Left lung (tissue), 10 donors: ENCODE measurements around the gene GNA12. TPM values are rescaled to one million over a fixed set of nuclear protein-coding genes. Genes with fewer than 3 reads are reported as not detected.
A peak's percentile ranks its signal among the peaks of the same experiment; 100 is the strongest.

Source experiments
- ATAC-seq: fragments of 200-7000 bp; cut with Tn5 transposase; one replicate; pipeline ENCODE4 v1.9.1; 2020; ENCODE audit warnings: moderate library complexity
- DNase-seq, 4 donors: peaks; one replicate each; pipeline ENCODE4 v3.0.0-alpha.2; 2013 to 2020
- H3K27ac ChIP-seq, 2 donors: fragments of 200-600 bp; sonication (generic) in 1 of 2; one replicate each; pipeline versions ENCODE4 v1.5.0 to v1.8.0; 2020 to 2021
- H3K27me3 ChIP-seq, 2 donors: fragments of 200-600 bp; sonication (generic) in 1 of 2; one replicate each; pipeline versions ENCODE4 v1.5.0 to v1.8.0; 2020 to 2021
- H3K36me3 ChIP-seq, 2 donors: fragments of 200-600 bp; sonication (generic) in 1 of 2; one replicate each; pipeline versions ENCODE4 v1.5.0 to v1.8.0; 2020 to 2021
- H3K4me1 ChIP-seq, 2 donors: fragments of 200-600 bp; one replicate each; pipeline ENCODE4 v1.8.0; 2021
- H3K4me3 ChIP-seq, 2 donors: fragments of 200-600 bp; sonication (generic) in 1 of 2; one replicate each; pipeline versions ENCODE4 v1.5.0 to v1.8.0; 2020 to 2021; ENCODE audit warnings: mild to moderate bottlenecking in 1 of 2
- H3K9me3 ChIP-seq, 2 donors: fragments of 200-600 bp; sonication (generic) in 1 of 2; one replicate each; pipeline versions ENCODE4 v1.5.0 to v1.8.0; 2020 to 2021
- CTCF ChIP-seq, 2 donors: fragments of 200-600 bp; sonication (generic) in 1 of 2; IDR thresholded peaks; one replicate each; pipeline versions ENCODE4 v1.5.0 to v1.8.0; 2021; ENCODE audit warnings: antibody characterized with exemption in 2 of 2
- intact Hi-C, 2 donors: fragments of 100-400 bp; cut with DNase I; formaldehyde crosslinking; loops; one replicate each; pipeline versions ENCODE4 v1.11.2 to v1.14.2; 2022
- polyA plus RNA-seq, 6 donors: library from polyadenylated mRNA; unstranded; fragments of 120-200 nt; gene quantifications; one replicate each; pipeline ENCODE4 v1.2.1, GENCODE V29; 2013; ENCODE audit not compliant: insufficient read length in 6 of 6
- total RNA-seq, 2 donors: library from RNA; stranded (reverse); fragmentation: NEBNext Ultra II Directional; extraction: Animal tissue kit (Norgen Biotek cat#: 25700); gene quantifications; one replicate each; pipeline ENCODE4 v1.2.1, GENCODE V29; 2021
- donor health status: DM: no; HTN: yes; CAD: no.
- donor health status: DM: no; HTN: no; CAD: no.

GNA12 gene
- total and polyA plus RNA-seq, 8 donors: 48.7 to 67.5 (median 55.1) TPM

DNA sequence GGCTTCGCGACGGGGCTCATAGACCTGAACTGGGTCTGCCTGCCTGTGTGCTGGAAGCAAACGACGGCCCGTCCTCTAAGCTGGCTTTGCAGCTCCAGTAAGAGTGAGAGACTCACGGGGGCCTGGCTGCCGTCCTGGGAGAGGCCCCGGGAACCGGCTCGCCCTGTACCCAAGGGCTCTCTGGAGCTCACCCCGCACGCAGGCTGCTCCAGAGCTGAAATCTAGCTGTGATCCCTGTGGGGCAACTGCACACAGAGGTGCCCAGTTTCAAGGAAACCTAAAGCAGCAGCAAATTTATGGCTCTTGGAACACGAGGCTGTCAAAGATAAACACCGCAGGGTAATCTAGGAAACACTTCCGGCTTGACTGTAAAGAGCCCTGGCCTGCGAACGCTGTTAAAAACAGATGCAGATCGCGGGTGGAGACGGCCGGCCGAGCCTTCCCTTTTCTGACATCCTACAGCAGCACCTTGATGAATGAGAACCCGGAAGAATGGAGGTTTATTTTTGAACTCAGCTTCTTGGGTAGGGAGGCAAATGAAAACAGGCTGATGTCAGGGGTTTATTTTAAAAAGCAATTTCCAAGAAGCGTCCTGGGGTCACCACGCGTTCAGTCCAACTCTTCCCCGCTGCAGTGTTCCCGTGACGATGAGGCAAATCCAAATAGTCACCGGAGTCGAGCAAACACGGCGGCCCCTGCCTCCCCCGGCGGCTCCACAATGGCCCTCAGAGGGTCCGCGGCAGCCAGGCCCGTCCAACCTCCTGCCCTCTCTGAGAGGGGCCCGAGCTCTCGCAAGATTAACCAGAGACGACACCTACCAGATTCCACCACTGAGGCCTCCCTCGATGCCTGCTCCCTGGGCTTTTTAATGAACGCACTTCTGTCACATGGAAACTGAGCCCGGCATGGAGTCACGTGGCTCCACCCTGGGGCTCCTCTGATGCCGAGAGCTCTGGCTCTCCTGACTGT, 126.5 kb downstream of the GNA12 start:
- H3K27me3 ChIP-seq: no peaks in the 10 kb centered on the region
- TF ChIP-seq CTCF (IDR thresholded peaks at IDR 0.05): no peak
- peaks cover 0 to 15% of the 10 kb centered on the region in 2 donors for H3K36me3 ChIP-seq
- no peaks in the 10 kb centered on the region for H3K9me3 ChIP-seq
- H3K4me3 ChIP-seq: no peak overlapping the region
- H3K27ac ChIP-seq: no peak overlapping the region
- peak; percentile 57 for ATAC-seq
- peaks cover 12 to 44% of the 10 kb centered on the region in 2 donors for H3K4me1 ChIP-seq
- peak in 2 of 4 donors; percentile 73 to 75 for DNase-seq
- intact Hi-C loops: no loop called here

- ATAC-seq: no peak
- Histone ChIP-seq H3K27ac (no peak overlapping the region), H3K27me3 (no peaks in the 10 kb centered on the region), H3K9me3 (no peaks in the 10 kb centered on the region), H3K4me3 (no peak overlapping the region), H3K36me3 (peaks cover 0 to 12% of the 10 kb centered on the region in 2 donors), H3K4me1 (peaks cover 12 to 44% of the 10 kb centered on the region in 2 donors)
- peak in 1 of 4 donors; percentile 65 for DNase-seq
- intact Hi-C loops: no loop called here
- no peak for TF ChIP-seq CTCF (IDR thresholded peaks at IDR 0.05)
Measured at GRCh38 chr7:2716906-2717292, 127.2 kb downstream of the GNA12 start.

- Histone ChIP-seq H3K9me3 (no peaks in the 10 kb centered on the region), H3K4me1 (peaks cover 12 to 46% of the 10 kb centered on the region in 2 donors), H3K27ac (no peak overlapping the region), H3K36me3 (peaks cover 0 to 8% of the 10 kb centered on the region in 2 donors), H3K27me3 (no peaks in the 10 kb centered on the region), H3K4me3 (no peak overlapping the region)
- no peak for TF ChIP-seq CTCF (IDR thresholded peaks at IDR 0.05)
- ATAC-seq (no peak), DNase-seq (peak in 1 of 4 donors; percentile 53)
- intact Hi-C loops: no loop called here
Measured at GRCh38 chr7:2716488-2716887, 127.6 kb downstream of the GNA12 start.

DNA sequence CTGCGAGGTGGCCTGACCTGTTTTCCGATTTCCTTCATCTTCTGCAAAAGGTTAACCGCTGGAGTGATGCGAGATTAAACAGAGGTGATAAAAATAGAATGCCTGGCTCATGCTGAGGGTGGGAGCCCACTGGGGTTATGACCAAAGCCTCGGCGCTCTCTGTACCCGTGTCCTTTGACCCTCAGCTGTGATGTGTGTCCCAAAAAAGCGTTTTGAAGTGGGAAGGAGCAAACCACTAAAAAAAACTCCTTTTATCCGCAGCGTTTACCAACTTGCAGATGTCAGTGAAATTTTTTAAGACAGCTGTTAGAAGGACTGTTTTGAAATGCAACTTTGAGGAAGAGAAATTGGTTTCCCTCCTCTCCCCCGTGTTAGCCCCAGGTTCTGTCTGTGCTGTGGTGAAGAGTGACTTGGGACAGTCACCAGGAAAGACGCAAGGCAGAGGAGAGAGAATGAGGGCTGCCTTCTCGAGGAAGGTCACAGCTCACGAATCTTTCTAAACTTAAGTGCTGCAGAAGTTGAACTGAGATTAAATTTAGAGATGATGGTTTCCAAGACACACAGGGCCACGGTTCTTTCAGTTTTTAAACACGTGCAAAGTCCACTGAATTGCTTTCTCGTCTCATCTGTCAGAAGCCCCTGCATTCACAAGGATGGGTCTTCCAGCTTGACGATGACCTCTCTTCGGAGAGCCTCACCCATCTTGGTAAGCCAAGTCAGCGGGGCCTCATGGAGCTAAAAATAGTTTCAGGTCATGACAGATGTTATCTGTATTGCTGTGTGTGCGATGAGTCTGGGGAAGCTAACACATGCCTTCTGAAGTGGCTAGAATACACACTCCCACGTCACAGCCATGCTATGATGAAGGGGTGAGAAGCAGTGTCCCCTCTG, 128.5 kb downstream of the GNA12 start:
- H3K9me3 ChIP-seq: no peaks in the 10 kb centered on the region
- intact Hi-C loops: no loop called here
- no peaks in the 10 kb centered on the region for H3K27me3 ChIP-seq
- no peak overlapping the region for H3K4me3 ChIP-seq
- DNase-seq (no peak), ATAC-seq (no peak)
- H3K27ac ChIP-seq: no peak overlapping the region
- H3K36me3 ChIP-seq: peaks cover 0 to under 1% of the 10 kb centered on the region in 2 donors
- peaks cover 12 to 49% of the 10 kb centered on the region in 2 donors for H3K4me1 ChIP-seq
- no peak for TF ChIP-seq CTCF (IDR thresholded peaks at IDR 0.05)
